ENCODE data around the gene FGF6.
"Not testable (repeated sequence)": the region's sequence is repeated elsewhere in the genome, so short reads cannot be mapped to it uniquely, and the experiment has no call there.

Gene FGF6

DNA sequence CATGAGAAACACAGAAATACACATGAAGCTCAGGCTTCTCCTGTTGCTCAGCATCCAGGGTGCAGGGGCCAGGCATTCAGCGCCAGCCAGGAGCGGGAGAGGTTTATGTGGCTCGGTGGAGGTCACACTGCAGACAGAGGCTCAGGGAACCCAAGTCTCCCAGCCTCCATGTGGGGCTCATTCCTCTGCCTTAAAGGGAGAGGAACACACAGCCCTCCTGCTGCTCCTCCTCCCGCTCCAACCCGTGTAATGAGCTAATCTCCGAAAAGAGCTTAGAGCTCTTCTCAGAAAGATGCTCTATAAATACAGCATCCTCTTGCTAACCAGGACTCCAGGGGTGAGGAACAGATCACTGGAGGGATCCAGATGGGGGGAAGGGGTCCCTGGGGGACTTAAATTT lies 28.2 kb downstream of the FGF6 start:
- no peak for DNase-seq

DNA sequence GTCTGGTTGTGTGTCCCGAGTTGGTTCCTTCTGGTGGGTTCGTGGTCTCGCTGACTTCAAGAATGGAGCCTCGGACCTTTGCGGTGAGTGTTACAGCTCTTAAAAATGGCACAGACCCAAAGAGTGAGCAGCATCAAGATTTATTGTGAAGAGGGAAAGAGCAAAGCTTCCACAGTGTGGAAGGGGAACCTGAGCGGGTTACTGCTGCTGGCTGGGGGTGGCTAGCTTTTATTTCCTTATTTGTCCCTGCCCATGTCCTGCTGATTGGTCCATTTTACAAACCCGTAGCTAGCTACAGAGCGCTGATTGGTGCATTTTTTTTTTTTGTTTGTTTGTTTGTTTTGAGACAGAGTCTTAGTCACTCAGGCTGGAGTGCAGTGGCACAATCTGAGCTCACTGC lies 29.3 kb downstream of the FGF6 start:
- DNase-seq: no peak

DNA sequence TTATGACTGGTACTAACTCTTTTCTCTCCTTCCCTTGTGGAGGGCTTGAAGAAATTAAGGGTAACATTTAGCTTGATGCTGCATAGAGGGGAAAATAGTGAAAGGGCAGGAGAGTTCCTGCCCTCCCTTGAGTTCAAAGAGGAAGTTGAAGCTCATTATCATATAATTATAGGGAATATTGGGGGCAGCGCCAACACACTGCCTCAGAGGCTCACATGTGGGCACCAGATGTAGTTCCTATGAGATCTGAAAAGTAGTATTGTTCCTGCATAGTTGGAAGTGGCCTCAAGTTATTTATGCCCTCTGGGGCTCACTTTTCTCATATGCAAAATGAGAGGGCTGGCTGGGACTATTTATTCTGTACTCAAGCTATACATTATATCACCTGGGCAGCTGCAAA lies 33.1 kb downstream of the FGF6 start:
- no peak for DNase-seq

DNA sequence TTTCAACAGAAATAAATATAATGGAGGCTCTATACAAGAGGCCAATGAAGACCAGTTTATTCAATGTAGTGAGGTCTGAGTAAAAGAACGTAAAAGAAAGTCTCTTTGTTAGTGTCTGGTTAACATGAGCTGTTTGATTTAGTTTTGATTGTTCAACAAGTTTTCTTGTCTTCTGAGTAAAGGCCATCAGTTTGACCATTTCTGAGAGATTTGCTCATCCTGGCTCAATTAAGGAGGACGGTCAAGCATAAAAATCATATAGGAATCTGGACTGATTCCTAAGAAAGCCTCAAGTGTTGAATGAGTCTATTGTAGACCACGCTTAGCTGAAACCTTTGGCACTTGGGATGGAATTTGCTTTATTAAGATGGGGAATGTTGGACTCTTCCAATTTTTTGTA lies 33.6 kb downstream of the FGF6 start:
- no peak for DNase-seq

DNA sequence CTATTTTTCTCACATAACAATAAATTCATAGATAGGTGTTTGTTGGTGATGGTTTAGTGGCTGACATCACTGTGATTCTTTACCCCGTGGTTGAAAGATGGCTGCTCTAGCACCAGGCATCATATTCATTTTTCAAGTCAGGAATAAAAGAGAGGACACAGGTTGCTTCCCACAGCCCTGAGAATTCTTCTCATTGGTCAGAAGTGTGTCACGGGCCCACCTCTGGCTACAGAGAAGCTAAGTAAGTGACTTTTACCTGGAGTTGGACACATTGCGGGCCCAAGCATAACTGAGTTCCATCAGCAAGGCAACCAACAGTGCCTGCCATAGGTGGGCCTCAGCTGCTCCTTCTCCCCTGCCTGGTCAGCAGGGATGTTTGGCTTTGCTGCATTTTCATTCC lies 38.5 kb downstream of the FGF6 start:
- DNase-seq: no peak

DNA sequence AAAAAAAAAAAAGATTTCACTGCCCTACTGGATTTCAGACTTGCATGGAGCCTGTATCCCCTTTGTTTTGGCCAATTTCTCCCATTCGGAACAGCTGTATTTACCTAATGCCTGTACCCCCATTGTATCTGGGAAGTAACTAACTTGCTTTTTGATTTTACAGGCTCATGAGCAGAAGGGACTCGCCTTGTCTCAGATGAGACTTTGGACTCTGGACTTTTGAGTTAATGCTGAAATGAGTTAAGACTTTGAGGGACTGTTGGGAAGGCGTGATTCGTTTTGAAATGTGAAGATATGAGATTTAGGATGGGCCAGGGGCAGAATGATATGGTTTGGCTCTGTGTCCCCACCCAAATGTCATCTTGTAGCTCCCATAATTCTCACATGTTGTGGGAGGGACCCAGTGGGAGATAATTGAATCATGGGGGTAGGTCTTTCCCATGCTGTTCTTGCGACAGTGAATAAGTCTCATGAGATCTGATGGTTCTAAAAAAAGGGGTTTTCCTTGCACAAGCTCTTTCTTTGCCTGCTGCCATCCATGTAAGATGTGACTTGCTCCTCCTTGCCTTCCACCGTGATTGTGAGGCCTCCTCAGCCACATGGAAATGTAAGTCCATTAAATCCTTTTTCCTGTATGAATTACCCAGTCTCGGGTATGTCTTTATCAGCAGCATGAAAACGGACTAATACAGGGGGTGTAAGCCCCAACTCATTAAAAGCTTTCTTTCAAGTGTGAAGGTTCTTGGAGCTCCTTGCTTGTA lies 40.6 kb downstream of the FGF6 start:
- not testable (repeated sequence) for DNase-seq

DNA sequence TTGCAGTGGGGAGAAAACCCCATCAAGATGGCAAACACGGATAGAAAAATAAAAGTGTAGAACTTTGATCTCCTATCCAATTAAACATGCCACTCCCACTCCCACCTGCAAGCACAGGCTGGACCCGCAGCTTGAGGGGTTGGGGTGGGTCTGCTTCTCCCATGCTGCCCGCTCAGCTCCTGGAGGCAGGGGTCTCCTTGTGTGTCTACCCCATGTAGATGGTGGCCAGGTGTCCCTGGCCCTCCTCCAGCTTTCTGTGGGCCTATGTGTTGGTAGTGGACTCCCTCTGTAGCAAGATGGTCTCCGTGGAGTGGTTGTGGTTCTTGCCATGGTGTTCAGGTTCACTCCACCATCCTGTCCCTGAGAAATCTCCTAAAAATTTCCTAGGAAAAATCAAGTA lies 42.6 kb downstream of the FGF6 start:
- no peak for DNase-seq

DNA sequence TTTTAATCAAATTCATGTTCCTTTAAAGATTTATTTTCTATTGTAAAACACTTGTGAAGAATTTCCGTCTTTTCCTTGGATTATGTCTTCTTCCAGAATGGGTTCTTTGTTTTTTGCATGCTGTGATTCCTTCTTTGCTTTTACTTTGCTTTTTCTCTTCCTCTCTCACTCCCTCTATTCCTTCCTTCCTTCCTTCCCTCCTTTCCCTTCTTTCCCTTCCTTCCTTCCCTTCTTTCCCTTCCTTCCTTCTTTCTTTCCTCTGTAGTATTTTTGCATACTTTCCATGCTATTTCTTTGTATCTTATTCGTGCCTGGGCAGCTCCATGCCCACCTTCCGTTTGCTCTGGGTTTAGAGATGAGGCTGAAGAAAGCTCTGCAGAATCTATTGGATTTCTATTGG lies 44.5 kb downstream of the FGF6 start:
- no peak for DNase-seq

DNA sequence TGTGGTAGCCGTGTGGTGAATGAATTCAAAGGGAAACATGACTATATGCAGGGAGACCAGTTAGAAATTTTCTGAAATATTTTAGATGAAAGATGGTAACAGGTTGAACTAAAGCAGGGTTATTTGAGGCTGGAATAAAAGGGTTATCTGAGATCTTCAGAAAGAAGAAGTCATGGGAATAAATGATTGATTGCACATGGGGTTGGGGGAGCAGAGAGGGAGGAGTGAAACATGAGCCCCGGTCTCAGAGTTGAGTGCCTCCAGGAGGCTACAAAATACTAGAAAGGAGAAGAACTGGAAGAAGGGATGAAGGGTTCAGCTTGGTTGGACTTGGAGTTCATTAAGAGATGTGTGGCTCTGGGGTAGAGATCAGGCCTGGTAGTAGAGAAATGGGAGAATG lies 49.8 kb downstream of the FGF6 start:
- DNase-seq: no peak

DNA sequence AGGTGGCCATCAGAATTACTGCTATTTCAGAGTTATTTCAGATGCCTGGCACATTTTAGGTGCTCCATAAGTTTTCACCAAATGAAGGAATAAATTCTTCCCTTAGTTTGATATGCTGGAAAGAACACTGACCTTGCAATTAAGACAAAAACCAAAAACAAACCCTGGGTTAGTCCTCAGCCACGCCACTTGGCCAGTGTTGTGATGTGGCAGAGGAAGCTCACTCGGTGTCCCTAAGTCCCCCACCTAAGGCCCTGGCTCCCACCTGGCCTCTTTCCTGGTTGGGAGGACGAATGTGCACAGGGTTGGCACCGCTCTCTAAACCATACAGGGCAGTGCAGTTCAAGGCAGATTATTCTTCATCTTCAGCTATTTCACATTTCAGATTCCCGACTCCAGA lies 52.4 kb downstream of the FGF6 start:
- no peak for DNase-seq

DNA sequence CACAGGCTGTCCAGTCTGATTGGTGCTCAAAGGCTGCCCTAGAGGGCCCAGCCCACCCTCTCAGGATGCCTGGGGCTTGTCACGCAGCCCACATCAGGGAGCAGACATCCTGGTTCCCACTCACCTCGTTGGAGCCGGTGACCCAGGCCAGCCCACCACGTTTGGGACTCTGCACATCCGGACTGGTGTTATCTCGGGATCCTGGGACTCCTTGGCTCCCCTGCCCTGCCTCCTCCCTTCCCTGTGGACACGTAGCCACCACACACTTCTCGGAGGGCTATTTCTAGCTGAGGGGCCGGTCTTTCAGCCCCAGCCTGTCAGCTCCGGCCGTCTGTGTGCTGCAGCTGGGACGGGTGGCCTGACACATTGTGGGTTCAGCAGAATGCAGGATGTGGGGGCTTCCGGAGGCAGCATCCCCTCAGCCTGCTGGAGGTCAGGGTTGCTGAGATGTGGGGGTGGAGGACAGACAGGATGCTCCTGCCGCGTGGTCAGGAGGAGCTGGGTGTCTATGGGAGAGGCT lies 53.3 kb downstream of the FGF6 start:
- no peak for DNase-seq

DNA sequence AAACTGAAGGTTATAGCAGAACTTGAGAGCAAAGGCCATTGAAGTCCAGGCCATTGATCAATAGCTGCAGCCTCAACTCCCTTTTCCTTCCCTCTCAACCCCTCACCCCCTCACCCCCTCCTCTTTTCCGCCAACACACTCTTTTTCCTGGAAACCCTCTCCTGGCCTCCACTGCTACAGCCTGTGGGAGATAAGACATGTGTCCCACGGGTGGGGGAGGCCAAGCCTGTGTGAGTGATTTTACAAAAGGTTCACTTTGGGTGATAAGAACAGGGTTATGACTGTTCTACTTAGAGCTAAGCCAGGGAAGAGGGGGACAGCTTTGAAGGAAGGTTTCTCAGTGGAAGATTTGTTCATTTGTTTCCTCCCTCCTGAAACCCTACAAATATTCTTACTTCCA lies 57.0 kb downstream of the FGF6 start:
- DNase-seq: no peak

DNA sequence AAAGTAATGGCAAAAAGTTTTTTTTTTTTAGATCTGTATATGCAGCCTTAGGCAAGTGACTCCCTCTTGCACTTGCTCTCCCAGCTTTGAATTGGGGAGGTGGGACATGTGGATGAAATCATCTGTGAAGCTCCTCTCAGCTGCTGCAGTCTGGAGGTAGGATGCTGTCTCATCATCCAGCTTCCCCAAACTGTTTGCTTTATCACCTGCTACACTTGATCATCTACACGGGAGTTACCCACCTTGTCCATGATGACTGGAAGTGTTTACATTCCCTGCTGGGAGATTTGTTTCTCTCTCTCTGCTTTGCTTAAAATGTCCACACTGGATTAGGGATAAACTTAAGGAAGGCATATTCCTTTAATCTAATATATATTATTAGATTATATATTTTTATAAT lies 57.6 kb downstream of the FGF6 start:
- no peak for DNase-seq

DNA sequence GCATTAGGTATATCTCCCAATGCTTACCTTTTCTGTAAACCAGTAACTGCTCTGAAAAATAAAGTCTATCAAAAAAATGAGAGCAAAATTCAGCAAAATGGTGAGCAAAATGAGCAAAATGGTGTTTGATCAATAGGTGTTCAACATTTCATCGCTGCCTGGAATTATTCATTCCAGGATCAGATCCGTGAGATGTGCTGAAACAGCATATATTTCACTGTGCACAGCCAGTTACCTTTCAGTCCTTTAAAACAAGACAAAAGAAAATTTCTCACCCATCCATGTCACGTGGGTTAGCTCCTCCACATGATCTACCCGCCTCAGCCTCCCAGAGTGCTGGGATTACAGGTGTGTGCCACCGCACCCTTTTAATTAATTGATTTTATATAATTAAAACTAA lies 58.0 kb downstream of the FGF6 start:
- DNase-seq: no peak

DNA sequence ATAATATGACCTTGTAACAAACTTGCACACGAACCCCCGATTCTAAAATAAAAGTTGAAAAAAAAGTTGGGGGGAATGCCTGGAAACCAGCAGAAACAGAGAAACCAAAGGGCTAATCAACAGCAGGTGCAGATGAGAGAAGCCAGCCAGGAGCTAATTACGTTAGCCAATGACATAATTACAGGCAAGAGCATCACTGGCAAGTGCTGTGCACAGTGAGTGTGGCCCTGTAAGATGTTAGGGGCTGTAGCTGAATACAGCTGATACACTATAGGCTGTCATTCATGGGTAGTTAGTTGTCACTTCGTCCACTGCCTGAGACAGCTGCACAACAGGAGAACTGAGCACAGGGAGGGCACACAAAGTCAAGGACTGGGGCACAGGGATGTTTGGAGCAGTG lies 58.8 kb downstream of the FGF6 start:
- DNase-seq: no peak
